IPS DF 6.9 (cell line): ENCODE results near the gene NT5C.
"Not testable (repeated sequence)": the region's sequence is repeated elsewhere in the genome, so short reads cannot be mapped to it uniquely, and the experiment has no call there.

ENCODE experiments used
- DNase-seq: peaks from one replicate; pipeline ENCODE4 v3.0.0-alpha.2; 2013; ENCODE audit warnings: low read depth, low spot score
- H3K27ac ChIP-seq: one replicate; pipeline ENCODE4 v1.5.1; 2013; ENCODE audit warnings: low read length, control low read depth
- H3K27me3 ChIP-seq: 2 replicates; pipeline ENCODE4 v1.6.1; 2013; ENCODE audit warnings: mild to moderate bottlenecking, low read length; ENCODE audit not compliant: control insufficient read depth, insufficient read depth
- H3K36me3 ChIP-seq: 2 replicates; pipeline ENCODE4 v1.6.1; 2013; ENCODE audit warnings: low read length; ENCODE audit not compliant: control insufficient read depth, insufficient read depth
- H3K4me1 ChIP-seq: 2 replicates; pipeline ENCODE4 v1.6.1; 2013; ENCODE audit warnings: low read length; ENCODE audit not compliant: control insufficient read depth, insufficient read depth
- H3K4me3 ChIP-seq: 2 replicates; pipeline ENCODE4 v1.5.1; 2013; ENCODE audit warnings: mild to moderate bottlenecking, low read length
- H3K9me3 ChIP-seq: 2 replicates; pipeline ENCODE4 v1.6.1; 2013; ENCODE audit warnings: low read length, inconsistent platforms; ENCODE audit not compliant: control insufficient read depth, insufficient read depth
- WGBS: extraction: QIAGEN DNeasy Blood & Tissue Kit; methylation state at CpG from one replicate; pipeline ENCODE4 v1.1.7; 2013; ENCODE audit warnings: mixed read lengths, missing lambda C conversion rate; ENCODE audit not compliant: insufficient read length, insufficient coverage; 5-methylcytosine and 5-hydroxymethylcytosine counted together

Gene NT5C

GRCh38 chr17:75131278-75132017, at the start of gene NT5C:
TSS of gene NT5C (minus strand) at chr17:75131742. CDS start at chr17:75131707, 35 bp downstream.
- DNase-seq, result no peak
- H3K27me3 ChIP-seq, result no peaks in the 10 kb centered on the region
- H3K4me1 ChIP-seq, result no peaks in the 10 kb centered on the region; the same call in 1 of the 2 replicates
- peak within 1 kb of the TSS; percentile 75 for H3K4me3 ChIP-seq
- WGBS, result no CpG with 5 or more reads among the region's 82 CpGs
- no peaks in the 10 kb centered on the region for H3K9me3 ChIP-seq
- no peak within 1 kb of the TSS for H3K27ac ChIP-seq
- peaks cover 15% of the 10 kb centered on the region for H3K36me3 ChIP-seq

DNA sequence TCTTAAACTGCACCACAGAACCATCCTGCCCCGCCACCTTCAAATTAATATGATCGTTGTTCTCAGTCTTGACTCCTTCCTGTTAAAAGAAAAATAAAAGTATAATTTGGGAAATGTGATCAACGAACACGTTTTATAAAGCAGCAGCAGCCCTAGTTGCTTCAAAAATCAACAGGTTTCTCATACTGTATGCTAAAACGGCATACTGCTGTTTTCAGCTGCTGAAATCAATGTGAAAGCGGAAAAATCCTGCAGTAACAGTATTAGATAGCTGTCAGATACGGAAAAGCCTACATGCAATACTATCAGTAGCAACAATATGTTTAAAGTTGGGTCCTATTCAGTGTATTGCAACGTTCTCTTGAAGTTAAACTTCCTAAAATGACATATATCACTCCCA, 49.6 kb upstream of the NT5C start:
- H3K27ac ChIP-seq, result no peak overlapping the region
- H3K27me3 ChIP-seq, result no peaks in the 10 kb centered on the region
- no peaks in the 10 kb centered on the region for H3K4me1 ChIP-seq
- H3K9me3 ChIP-seq, result no peaks in the 10 kb centered on the region
- H3K4me3 ChIP-seq, result peak overlapping the region; percentile 99; the same call in 1 of the 2 replicates
- DNase-seq, result no peak
- peaks cover 8% of the 10 kb centered on the region for H3K36me3 ChIP-seq
- WGBS, result no CpG with 5 or more reads among the region's 8 CpGs

GRCh38 chr17:75178453-75178852, 46.9 kb upstream of the NT5C start:
- no CpG with 5 or more reads among the region's 6 CpGs for WGBS
- no peaks in the 10 kb centered on the region for H3K9me3 ChIP-seq
- H3K4me3 ChIP-seq, result no peak overlapping the region
- H3K36me3 ChIP-seq, result peaks cover 25% of the 10 kb centered on the region
- no peak for DNase-seq
- H3K27ac ChIP-seq, result no peak overlapping the region
- no peaks in the 10 kb centered on the region for H3K4me1 ChIP-seq
- no peaks in the 10 kb centered on the region for H3K27me3 ChIP-seq

GRCh38 chr17:75176625-75177024, 45.1 kb upstream of the NT5C start:
- no peak for DNase-seq
- 96% methylated on average over 2 of the region's 5 CpGs for WGBS
- Histone ChIP-seq H3K4me3 (no peak overlapping the region), H3K36me3 (peaks cover 29% of the 10 kb centered on the region), H3K27me3 (no peaks in the 10 kb centered on the region), H3K4me1 (no peaks in the 10 kb centered on the region), H3K9me3 (no peaks in the 10 kb centered on the region), H3K27ac (no peak overlapping the region)

GRCh38 chr17:75174996-75175395, 43.5 kb upstream of the NT5C start:
- no peaks in the 10 kb centered on the region for H3K9me3 ChIP-seq
- no peaks in the 10 kb centered on the region for H3K4me1 ChIP-seq
- H3K27ac ChIP-seq, result no peak overlapping the region
- peaks cover 29% of the 10 kb centered on the region for H3K36me3 ChIP-seq
- no CpG with 5 or more reads among the region's 11 CpGs for WGBS
- DNase-seq, result no peak
- H3K27me3 ChIP-seq, result no peaks in the 10 kb centered on the region
- H3K4me3 ChIP-seq, result no peak overlapping the region

DNA sequence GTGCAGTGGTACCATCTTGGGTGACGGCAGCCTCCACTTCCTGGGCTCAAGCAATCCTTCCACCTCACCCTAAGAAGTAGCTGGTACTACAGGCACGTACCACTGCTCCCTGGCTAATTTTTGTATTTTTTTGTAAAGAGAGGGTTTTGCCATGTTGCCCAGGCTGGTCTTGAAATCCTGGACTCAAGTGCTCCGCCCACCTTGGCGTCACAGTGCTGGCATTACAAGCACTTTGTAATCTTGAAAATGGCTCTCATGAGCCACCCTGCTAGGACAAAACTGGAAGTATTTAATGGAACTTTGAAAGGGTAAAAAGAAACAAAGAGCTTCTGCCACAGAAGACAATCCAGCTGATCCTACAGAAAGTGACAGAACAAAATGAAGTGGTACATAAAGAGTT, 42.0 kb upstream of the NT5C start:
- Histone ChIP-seq H3K4me1 (no peaks in the 10 kb centered on the region), H3K4me3 (no peak overlapping the region), H3K36me3 (peaks cover 21% of the 10 kb centered on the region), H3K27ac (no peak overlapping the region), H3K27me3 (no peaks in the 10 kb centered on the region), H3K9me3 (no peaks in the 10 kb centered on the region)
- DNase-seq, result no peak
- WGBS, result no CpG with 5 or more reads among the region's 4 CpGs

DNA sequence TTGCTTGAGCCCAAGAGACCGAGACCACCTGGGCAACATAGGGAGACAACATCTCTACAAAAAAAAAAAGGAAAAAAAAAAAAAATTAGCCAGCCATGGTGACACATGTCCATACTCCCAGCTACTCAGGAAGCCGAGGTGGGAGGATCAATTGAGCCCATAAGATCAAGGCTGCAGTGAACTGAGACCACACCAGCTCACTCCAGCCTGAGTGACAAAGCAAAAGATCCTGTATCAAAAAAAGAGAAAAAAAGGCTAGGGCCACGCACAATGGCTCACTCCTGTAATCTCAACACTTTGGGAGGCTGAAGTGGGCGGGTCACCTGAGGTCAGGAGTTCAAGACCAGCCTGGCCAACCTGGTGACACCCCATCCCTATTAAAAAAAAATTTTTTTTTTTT, 37.5 kb upstream of the NT5C start:
- no peaks in the 10 kb centered on the region for H3K4me1 ChIP-seq
- H3K27ac ChIP-seq, result no peak overlapping the region
- H3K4me3 ChIP-seq, result no peak overlapping the region
- peaks cover 20% of the 10 kb centered on the region for H3K36me3 ChIP-seq
- no peak for DNase-seq
- no peaks in the 10 kb centered on the region for H3K9me3 ChIP-seq
- WGBS, result no CpG with 5 or more reads among the region's 4 CpGs
- no peaks in the 10 kb centered on the region for H3K27me3 ChIP-seq

- H3K4me1 ChIP-seq, DNase-seq, H3K27ac ChIP-seq, H3K9me3 ChIP-seq, H3K4me3 ChIP-seq, H3K27me3 ChIP-seq, H3K36me3 ChIP-seq: not testable (repeated sequence)
- WGBS, result no CpG with 5 or more reads among the region's 15 CpGs
Measured at GRCh38 chr17:75164606-75165005, 33.1 kb upstream of the NT5C start.

DNA sequence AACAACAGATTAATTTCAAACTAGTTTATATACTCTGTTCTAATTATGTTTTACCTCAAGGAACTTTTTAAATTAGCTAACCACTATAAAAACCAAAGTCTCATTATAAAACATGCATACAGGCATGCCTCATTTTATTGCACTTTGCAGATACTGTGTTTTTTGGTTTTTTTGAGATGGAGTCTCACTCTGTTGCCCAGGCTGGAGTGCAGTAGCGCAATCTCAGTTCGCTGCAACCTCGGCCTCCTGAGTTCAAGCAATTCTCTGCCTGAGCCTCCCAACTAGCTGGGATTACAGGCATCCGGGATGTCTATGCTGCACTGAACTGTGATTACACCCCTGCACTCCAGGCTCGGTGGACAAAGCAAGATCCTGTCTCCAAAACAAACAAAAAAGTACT, 31.5 kb upstream of the NT5C start:
- Histone ChIP-seq H3K36me3 (peaks cover 10% of the 10 kb centered on the region), H3K4me3 (no peak overlapping the region), H3K27me3 (no peaks in the 10 kb centered on the region), H3K9me3 (no peaks in the 10 kb centered on the region), H3K27ac (no peak overlapping the region), H3K4me1 (no peaks in the 10 kb centered on the region)
- no CpG with 5 or more reads among the region's 5 CpGs for WGBS
- DNase-seq, result no peak

DNA sequence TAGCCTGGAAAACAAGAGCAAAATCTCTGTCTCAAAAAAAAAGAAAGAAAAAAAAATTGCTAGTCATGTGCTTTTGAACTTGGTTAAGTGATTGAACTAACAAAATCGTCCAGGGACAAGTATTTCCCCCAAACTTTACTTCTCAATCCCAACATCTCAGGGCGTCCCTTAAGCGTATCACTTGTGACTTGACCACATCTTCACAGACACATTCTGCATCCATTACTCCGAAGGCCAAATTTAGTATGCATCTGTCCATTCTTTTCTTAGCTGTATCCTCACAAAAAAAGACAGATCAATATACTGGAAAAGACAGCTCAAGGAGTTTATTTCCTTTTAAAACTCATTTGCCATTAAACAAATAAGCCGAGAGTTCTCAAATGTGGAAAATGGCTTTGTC, 28.7 kb upstream of the NT5C start:
- H3K4me3 ChIP-seq, result no peak overlapping the region
- no peaks in the 10 kb centered on the region for H3K9me3 ChIP-seq
- WGBS, result no CpG with 5 or more reads among the region's 5 CpGs
- no peak for DNase-seq
- no peaks in the 10 kb centered on the region; the same call in 1 of the 2 replicates for H3K4me1 ChIP-seq
- no peak overlapping the region for H3K27ac ChIP-seq
- no peaks in the 10 kb centered on the region for H3K36me3 ChIP-seq
- no peaks in the 10 kb centered on the region for H3K27me3 ChIP-seq
